ENCODE results near the gene TMCC1.
"Not testable (repeated sequence)": the region's sequence is repeated elsewhere in the genome, so short reads cannot be mapped to it uniquely, and the experiment has no call there.

TMCC1 gene

GRCh38 chr3:129773691-129774663 lies 119.5 kb downstream of the TMCC1 start:
- DNase-seq (ENCODE audit: low read depth, low spot score): no peak

GRCh38 chr3:129770604-129771003 lies 122.9 kb downstream of the TMCC1 start:
- DNase-seq (ENCODE audit: low read depth, low spot score): no peak

- no peak for DNase-seq (ENCODE audit: low read depth, low spot score)
Measured at GRCh38 chr3:129769616-129770015, 123.9 kb downstream of the TMCC1 start.

GRCh38 chr3:129768728-129769127 lies 124.8 kb downstream of the TMCC1 start:
- DNase-seq (ENCODE audit: low read depth, low spot score): no peak

GRCh38 chr3:129766135-129766534 lies 127.4 kb downstream of the TMCC1 start:
- no peak for DNase-seq (ENCODE audit: low read depth, low spot score)

- DNase-seq (ENCODE audit: low read depth, low spot score): no peak
Measured at GRCh38 chr3:129764090-129764489, 129.4 kb downstream of the TMCC1 start.

GRCh38 chr3:129758785-129759320 lies 134.7 kb downstream of the TMCC1 start:
- no peak for DNase-seq (ENCODE audit: low read depth, low spot score)

GRCh38 chr3:129758306-129758705 lies 135.2 kb downstream of the TMCC1 start:
- DNase-seq (ENCODE audit: low read depth, low spot score): no peak

- no peak for DNase-seq (ENCODE audit: low read depth, low spot score)
Measured at GRCh38 chr3:129756871-129757270, 136.6 kb downstream of the TMCC1 start.

GRCh38 chr3:129751105-129751504 lies 142.4 kb downstream of the TMCC1 start:
- DNase-seq (ENCODE audit: low read depth, low spot score): not testable (repeated sequence)

- DNase-seq (ENCODE audit: low read depth, low spot score): no peak
Measured at GRCh38 chr3:129749692-129750091, 143.8 kb downstream of the TMCC1 start.

- DNase-seq (ENCODE audit: low read depth, low spot score): no peak
Measured at GRCh38 chr3:129747992-129748391, 145.5 kb downstream of the TMCC1 start.

GRCh38 chr3:129747136-129747535 lies 146.4 kb downstream of the TMCC1 start:
- no peak for DNase-seq (ENCODE audit: low read depth, low spot score)

- DNase-seq (ENCODE audit: low read depth, low spot score): no peak
Measured at GRCh38 chr3:129746629-129747028, 146.9 kb downstream of the TMCC1 start.

- DNase-seq (ENCODE audit: low read depth, low spot score): no peak
Measured at GRCh38 chr3:129745253-129745652, 148.3 kb downstream of the TMCC1 start.

- no peak for DNase-seq (ENCODE audit: low read depth, low spot score)
Measured at GRCh38 chr3:129741794-129742193, 151.7 kb downstream of the TMCC1 start.

- no peak for DNase-seq (ENCODE audit: low read depth, low spot score)
Measured at GRCh38 chr3:129740090-129740489, 153.4 kb downstream of the TMCC1 start.

- DNase-seq (ENCODE audit: low read depth, low spot score): no peak
Measured at GRCh38 chr3:129739634-129740033, 153.9 kb downstream of the TMCC1 start.

- DNase-seq (ENCODE audit: low read depth, low spot score): no peak
Measured at GRCh38 chr3:129738172-129738571, 155.3 kb downstream of the TMCC1 start.

- DNase-seq (ENCODE audit: low read depth, low spot score): no peak
Measured at GRCh38 chr3:129736070-129736469, 157.4 kb downstream of the TMCC1 start.

- DNase-seq (ENCODE audit: low read depth, low spot score): no peak
Measured at GRCh38 chr3:129735638-129736037, 157.9 kb downstream of the TMCC1 start.

GRCh38 chr3:129734449-129734848 lies 159.1 kb downstream of the TMCC1 start:
- DNase-seq (ENCODE audit: low read depth, low spot score): no peak
